ENCODE data around the gene PKP4.

The PKP4 gene

GRCh38 chr2:158546412-158547144, 89.8 kb downstream of the PKP4 start:
- no peak for DNase-seq (ENCODE audit: low spot score)

GRCh38 chr2:158553257-158553656, 96.5 kb downstream of the PKP4 start:
- no peak for DNase-seq (ENCODE audit: low spot score)

- no peak for DNase-seq (ENCODE audit: low spot score)
Observed at GRCh38 chr2:158554996-158555395, 98.2 kb downstream of the PKP4 start.

GRCh38 chr2:158556124-158556523, 99.4 kb downstream of the PKP4 start:
- DNase-seq (ENCODE audit: low spot score): no peak

GRCh38 chr2:158557752-158558151, 101.0 kb downstream of the PKP4 start:
- no peak for DNase-seq (ENCODE audit: low spot score)

GRCh38 chr2:158559252-158559651, 102.5 kb downstream of the PKP4 start:
- no peak for DNase-seq (ENCODE audit: low spot score)

GRCh38 chr2:158560259-158560658, 103.5 kb downstream of the PKP4 start:
- DNase-seq (ENCODE audit: low spot score): no peak

- DNase-seq (ENCODE audit: low spot score): no peak
Observed at GRCh38 chr2:158561054-158561453, 104.3 kb downstream of the PKP4 start.

GRCh38 chr2:158567208-158567607, 110.5 kb downstream of the PKP4 start:
- DNase-seq (ENCODE audit: low spot score): no peak

GRCh38 chr2:158569284-158569683, 112.5 kb downstream of the PKP4 start:
- no peak for DNase-seq (ENCODE audit: low spot score)

- no peak for DNase-seq (ENCODE audit: low spot score)
Observed at GRCh38 chr2:158570869-158571268, 114.1 kb downstream of the PKP4 start.

- no peak for DNase-seq (ENCODE audit: low spot score)
Observed at GRCh38 chr2:158573739-158574138, 117.0 kb downstream of the PKP4 start.

GRCh38 chr2:158575051-158575635, 118.4 kb downstream of the PKP4 start:
- no peak for DNase-seq (ENCODE audit: low spot score)

GRCh38 chr2:158577141-158577540, 120.4 kb downstream of the PKP4 start:
- no peak for DNase-seq (ENCODE audit: low spot score)

- no peak for DNase-seq (ENCODE audit: low spot score)
Observed at GRCh38 chr2:158578703-158579330, 122.1 kb downstream of the PKP4 start.

- no peak for DNase-seq (ENCODE audit: low spot score)
Observed at GRCh38 chr2:158579928-158580327, 123.2 kb downstream of the PKP4 start.

- DNase-seq (ENCODE audit: low spot score): no peak
Observed at GRCh38 chr2:158580760-158581159, 124.0 kb downstream of the PKP4 start.

- no peak for DNase-seq (ENCODE audit: low spot score)
Observed at GRCh38 chr2:158582670-158583069, 125.9 kb downstream of the PKP4 start.

GRCh38 chr2:158583923-158584322, 127.2 kb downstream of the PKP4 start:
- DNase-seq (ENCODE audit: low spot score): no peak

- DNase-seq (ENCODE audit: low spot score): no peak
Observed at GRCh38 chr2:158586491-158586890, 129.7 kb downstream of the PKP4 start.

GRCh38 chr2:158589303-158589702, 132.6 kb downstream of the PKP4 start:
- no peak for DNase-seq (ENCODE audit: low spot score)

- no peak for DNase-seq (ENCODE audit: low spot score)
Observed at GRCh38 chr2:158598862-158599517, 142.2 kb downstream of the PKP4 start.

- DNase-seq (ENCODE audit: low spot score): no peak
Observed at GRCh38 chr2:158599609-158600008, 142.9 kb downstream of the PKP4 start.

Data from globus pallidus (tissue), 1 donor.